GM21737 (cell line): Measurements from ENCODE around the gene CDC42EP3.

Experiments
- ATAC-seq: cut with Tn5 transposase; IDR thresholded peaks from one replicate; pipeline ENCODE4 v1.9.1; 2021; ENCODE audit warnings: mild to moderate bottlenecking, moderate library complexity; ENCODE audit not compliant: unreplicated experiment

CDC42EP3 gene

DNA sequence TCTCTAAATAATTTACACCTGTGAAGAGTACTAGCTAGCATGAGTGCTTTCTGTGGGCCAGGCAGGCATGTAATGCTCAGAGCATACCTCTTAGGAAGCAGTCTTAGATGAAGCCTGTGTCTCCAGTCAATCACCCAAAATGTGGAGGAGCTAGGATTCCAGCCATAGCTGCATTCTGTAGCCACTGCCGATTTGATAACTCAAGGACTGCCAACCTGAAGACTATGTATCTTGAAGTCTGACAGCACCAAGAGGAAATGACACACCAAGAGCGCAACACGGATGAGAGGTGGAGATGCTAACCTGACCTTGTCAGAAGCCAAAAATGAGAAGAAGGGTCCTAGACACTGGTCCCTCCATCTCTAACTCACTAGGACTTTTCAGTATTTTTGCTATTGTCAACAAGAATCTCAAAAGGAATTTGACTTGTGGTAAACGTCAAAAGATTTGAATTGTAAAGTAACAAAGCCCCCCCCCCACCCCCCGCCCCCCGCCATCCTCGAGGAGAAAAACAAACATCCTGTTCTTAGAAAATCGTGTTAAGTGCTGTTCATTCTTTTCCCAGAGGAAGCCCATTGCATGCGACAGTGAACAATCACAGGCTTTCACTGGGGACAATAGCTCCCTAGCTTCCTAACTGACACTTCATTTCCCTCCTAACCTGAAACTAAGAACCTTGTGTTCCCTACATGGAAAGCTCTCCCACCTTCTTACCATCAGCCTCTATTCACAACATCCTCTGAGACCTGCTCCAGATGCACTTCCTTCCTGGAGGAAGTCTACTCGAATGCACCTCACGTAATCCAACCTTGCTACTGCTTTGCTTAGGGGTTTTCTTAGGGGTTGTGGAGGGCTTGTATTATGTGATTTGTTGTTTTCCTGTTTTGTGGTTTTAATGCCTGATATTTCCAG, 14.7 kb downstream of the CDC42EP3 start:
- ATAC-seq, result no peak

DNA sequence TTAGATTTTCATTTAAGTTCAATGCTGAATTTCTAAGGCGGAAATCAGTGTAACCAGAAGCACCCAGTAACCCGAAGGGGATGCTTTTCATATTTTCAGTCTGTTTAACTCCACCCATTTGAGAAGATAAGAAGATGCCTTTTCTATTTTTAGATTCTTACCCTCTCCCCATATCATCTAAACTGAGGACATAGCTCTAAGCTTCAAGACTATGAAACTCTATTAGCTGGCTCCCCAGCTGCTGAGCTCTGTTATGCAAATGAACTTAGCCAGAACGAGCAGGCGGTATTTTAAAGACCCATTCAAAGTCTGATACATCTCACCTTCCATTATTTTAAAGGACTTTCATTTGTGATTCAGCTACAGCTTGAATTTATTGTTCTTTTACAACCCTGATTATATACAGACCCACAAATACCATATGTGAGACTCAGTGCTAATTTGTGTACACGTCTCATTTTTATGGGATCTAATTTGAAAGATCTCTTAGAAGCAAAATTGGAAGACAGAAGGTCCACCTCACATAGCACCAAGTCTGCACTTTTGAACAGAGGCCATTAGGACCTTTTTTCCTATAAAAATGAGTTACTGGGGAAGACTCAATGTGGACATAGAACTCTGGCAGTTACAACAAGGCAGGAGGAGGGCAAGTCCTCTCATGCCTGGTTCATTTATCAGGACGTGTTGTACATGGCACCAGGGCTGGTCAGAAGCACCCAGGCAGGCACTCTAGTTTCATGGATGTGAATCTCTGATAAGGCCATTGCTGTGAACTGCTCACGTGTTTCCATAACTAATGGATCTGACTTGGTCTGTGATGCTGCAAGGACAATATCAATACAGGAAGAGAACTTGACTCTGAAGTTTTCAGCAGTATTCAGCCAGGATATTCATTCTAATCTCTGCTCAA, 16.3 kb downstream of the CDC42EP3 start:
- ATAC-seq, result peak; percentile 73

DNA sequence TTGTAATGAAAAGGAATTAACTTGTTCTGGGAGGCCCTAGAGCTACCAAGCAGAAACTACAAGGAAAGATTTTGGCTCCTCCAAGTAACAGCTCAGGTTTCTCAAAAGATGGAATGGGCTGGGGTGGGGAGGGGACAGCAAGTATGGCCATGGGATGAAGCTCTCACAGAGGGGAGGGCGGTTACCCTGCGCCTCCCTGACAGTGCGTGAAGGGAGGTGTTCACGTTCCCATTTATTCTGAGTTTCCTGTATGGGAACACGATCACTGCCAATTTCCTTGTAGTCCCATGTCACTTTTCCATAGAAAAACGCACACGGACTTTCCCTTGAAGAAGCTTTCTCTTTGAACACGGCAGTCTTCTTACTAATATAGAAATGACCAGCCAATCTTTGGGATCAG, 17.0 kb downstream of the CDC42EP3 start:
- no peak for ATAC-seq

DNA sequence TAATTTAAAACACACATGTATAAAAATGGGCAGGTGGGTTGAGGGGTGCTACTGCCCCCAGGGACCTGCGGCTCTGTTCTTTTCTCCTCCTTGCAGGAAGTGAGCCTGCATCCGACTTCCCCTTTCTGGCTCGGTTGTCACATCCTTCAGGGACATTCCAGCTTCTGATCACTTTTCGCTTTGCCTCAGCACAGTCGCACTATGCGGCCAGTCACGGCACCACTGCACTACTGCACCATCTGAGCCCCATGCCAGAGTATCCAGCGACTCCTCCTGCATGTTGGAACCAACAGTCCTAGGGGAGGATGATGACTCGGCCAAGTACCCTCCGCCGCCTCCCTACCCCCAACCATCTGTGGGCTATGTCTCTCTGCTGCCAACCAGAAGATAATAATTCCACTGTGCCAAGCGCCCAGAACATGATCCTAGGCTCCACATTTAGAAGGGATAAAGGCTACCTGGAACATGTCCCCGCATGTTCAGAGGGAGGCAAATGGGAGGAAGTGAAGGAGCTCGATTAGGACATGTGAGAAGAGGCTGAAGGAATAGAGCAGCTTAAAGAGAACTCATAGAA, 17.6 kb downstream of the CDC42EP3 start:
- ATAC-seq, result peak; percentile 39

DNA sequence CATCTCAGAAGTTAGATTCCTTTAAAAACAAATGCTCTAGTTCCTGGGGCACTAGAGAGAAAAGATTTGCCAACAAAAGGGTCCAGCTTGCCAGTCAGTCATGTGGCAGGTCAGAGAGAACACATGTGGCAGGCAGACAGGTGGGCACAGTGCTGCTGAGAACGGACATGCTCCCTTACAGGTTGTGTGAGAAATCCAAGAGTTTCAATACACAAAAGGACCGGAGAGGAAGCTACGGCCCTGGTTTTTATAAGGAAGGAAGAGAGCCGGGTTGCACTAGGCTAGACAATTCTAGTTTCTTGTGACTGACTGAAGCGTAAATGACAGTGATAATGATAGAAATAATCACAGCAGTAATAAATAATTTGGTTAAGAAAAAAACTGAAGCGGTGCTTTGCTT, 18.3 kb downstream of the CDC42EP3 start:
- no peak for ATAC-seq

DNA sequence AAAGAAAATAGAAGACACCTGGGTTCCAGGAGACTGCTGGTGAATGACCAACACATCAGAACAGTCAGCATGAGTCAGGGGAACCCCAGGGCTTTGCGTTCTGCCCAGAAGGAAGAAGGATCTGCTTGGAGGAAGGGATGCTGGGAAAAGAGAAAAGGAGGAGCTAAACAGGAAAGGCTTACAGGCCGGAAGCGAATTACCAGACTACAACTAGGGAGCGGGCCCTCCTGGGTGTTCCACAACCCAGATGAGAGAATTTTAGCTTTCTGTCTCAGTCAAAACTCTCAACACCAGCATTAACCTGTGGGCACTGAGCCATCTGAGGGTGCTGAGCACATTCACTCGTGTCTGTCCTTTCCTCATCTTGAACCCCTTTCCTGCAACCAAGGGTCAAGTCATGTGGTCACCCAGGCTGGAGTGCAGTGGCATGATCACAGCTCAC, 19.2 kb downstream of the CDC42EP3 start:
- ATAC-seq, result no peak

DNA sequence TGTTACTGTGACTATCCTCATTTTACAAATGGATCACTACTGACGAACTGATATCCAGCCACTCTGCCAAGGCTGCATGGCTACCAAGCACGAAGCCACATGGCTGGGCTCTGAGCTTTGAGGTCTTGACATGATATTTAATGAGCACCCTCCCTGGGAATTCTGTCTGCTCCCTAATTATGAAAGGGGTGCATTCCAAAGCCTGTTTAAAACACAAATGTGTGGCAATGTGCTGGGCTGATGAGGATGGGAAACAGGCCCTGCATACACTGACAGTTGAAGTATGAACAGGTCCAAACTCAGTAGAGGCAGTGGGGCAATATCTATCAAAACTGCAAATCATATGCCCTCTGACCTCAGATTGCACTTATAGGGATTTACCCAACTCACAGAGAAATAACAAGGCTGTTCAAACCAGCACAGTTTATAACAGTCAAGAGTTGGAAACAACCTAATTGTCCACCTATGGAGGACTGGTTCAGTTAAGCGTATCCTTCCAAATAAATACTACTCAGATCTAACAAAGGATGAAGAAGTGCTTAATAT, 20.8 kb downstream of the CDC42EP3 start:
- no peak for ATAC-seq

DNA sequence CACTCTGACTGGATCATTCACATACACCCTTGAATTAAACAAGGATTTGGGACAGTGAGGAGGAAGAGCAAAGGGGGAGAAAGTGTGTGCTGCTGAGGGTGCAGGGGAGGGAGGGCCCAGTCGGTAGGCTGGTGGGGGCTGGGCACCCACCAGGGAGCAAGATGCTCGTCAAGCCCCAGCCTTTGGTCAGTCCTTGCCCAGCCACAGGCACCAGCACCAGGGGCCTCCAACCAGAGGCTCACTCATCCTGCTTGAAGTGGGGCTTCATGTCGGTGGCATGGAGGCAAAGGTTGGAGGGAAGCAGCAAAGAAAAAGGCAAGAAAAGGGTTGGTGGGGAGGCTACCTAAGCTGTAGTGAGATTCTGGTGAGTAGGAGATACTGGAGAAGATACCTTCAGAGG, 21.9 kb downstream of the CDC42EP3 start:
- ATAC-seq, result no peak

DNA sequence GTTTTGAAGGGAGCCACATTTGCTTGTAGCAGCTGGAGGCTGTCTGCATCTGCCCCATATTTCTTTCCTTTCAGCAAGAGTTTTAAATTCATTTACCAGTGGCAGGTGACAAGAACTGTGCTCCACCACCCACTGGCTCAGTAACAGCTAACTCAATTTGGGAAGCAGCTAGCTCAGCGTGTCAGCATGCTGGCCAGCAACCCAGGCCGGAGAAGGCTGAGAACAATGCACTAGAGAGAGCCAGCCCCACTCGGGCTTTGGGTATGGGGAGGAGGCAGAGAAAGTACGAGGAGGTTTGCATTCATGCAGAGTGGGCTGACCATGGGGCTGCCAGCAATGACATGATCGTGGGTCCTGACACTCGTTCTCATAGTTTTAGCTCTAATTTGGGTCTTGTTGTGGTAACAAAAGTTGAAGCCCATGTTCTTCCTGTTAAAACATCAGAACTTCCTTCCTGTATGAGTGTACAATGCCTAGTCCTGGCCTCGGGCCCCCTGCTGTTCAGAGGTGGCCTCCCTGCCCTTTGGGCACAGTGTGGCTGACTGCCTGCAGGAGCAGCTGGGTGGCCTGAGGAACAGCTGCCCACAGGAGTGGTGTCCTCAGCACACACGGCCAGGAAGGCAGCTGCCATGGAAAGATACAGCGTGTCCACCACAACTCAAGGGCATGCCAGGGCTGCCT, 23.0 kb downstream of the CDC42EP3 start:
- ATAC-seq, result no peak

DNA sequence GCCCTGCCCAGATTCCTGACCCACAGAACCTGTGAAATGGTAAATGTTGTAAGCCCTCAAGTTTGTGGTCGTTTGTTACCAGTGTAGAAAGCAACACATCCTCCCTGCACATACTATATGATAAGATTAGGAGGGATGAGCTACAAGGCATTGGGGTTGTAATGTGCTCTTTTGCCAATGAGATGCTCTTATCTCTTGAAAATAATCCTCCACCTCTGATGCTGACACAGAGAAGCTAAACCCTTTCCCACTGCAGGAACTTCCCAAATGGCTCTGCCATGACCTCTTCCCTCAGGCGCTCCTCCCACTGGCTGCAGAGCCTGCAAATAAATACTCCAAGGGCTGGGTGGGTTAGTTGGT, 23.5 kb downstream of the CDC42EP3 start:
- no peak for ATAC-seq

DNA sequence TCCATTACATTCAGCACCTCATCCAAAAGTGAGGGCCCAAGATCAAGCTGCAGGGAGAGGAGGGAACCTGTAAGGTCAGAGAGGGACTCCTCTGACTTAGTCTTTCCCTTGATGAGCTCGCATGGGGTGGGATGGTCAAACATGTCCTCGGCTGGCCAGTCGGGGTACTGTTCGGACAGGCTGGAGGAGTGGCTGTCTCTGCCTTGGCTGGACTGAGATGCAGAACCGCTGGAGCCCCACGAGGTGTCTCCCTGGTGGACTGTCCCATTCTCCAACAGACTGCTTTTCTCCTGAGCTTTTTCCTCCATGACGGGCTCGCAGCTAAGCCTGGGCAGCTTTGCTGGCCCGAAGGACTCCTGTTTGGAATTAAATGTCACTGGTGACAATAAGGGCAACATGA, 25.6 kb downstream of the CDC42EP3 start:
- ATAC-seq, result no peak

DNA sequence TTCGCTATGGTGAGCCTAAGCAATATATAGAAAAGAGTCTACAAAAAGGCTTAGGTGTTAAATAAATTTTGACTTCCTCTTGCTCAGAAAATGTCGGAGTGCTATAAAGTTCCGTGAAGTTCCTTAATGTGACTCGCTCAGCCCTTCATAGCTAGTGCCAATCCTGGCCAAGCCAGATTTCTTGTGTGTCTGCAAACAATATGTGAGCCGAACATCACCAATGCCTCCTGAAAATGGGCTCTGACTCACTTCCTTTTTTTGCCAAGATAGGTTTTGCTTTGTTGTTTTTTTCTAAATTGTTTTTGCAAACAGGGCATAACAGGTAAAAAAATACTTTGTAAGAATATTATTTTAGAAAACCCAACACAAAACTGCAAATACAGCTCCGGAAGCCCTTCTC, 26.1 kb downstream of the CDC42EP3 start:
- no peak for ATAC-seq

DNA sequence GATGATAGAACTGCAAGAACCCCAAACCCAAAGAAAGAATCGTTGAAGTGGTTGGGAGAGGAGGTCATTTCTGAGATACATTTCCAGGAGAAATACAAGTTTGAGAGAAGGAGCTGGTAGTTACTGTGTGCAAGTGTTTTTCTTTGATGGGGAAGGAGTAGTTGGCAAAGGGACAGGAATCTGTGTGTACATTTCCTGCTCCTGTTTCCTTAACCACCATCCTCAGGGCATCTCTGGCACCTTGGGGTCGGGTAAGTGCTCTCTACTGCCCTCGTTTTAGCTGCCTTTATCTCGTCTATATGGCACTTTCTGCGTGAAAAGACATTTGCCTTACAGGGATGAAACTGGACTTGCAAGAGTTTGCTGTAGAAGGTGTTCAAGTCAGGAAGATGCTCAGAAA, 27.3 kb downstream of the CDC42EP3 start:
- ATAC-seq, result no peak

DNA sequence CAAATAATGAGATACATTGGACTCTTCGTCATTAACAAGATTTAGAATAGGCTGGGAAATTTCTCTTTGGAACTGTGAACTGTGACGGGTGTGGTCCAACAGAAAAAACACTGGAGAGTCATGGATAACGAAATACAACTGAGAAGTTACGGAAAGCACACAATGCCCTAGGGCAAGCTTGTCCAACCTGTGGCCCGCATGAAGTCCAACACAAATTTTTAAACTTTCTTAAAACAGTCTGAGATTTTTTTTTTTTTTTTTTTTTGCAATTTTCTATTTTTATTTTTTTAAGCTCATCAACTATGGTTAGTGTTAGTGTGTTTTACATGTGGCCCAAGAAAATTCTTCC, 27.7 kb downstream of the CDC42EP3 start:
- ATAC-seq, result no peak

DNA sequence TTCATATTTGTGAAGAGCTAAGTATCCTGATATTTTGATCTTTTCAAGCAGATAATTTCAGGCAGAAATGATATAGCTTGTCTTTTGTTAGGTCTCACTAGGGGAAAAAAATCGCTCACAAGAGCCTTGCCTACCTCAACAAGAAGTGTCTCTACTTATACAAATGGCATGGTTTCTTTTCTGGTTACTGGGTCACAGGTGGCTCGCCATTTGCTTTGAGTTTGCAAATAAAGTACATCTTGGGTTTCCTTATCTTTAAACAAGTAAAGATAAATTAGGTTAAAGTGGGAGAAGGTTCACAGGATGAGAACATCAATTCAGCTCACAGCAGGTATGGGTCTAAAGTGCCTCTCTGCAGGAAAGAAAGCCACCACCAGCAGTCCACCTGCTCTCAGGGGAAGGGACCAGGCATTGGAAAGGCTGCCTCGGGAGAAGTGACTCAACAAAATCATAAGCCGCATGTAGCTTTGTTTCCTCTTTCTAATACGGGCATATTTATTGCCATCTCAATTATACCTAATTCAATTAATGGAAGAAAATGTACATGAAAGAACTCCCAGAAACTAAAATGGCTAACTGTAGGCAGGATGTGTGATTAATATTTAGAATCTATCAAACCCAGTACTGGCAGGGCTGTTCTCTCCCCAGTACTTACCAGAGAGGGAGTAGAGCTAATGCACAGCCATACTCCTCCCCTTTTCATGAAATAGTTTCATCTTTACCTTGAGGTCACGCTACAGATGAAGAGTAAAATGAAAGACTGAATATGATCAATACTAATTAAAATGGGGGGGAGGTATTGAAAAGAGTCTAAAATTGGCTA, 28.3 kb downstream of the CDC42EP3 start:
- ATAC-seq, result no peak

DNA sequence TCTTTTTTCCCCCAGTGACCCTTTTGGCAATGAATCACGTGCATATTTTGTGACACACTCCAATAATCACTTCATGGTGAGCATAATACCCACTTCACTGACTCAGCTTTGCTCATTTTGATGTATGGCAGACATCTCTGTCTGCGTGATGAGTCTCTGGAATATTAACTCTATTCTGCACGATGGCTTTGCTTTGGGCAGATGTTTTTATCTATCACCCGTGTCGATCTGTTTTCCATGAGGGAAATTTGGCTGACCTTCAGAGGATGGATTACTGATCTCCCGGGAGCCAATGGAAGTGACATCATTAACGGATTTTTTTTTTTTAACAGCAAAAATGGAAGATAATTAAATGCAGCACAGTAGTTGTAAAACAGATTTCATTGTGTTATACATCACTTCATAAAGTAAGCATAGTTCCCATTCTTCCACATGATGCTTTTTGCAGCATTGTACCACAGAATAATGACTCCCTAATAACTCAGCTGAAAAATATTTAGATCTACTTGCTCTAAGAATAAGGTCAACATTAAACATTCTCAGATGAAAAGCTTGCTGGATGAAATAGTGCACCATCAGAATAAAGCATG, 29.8 kb downstream of the CDC42EP3 start:
- ATAC-seq, result no peak

DNA sequence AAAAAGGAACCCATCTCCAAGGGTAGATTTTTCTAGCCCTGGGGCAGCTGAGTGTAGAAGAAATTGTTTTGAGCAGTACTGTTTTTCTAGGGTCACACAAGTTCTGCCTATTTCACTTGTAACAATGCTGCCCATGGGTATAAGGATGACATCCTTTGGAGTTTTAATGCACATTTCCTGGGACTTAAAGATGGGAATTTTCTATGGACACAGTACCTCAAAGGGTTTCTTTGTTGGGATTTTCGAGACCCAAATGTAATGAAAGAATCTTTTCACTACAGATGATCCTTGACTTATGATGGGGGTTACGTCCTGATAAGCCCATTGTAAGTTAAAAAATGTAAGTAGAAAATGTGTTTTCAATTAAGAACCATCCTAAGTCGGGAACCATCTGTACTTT, 31.8 kb downstream of the CDC42EP3 start:
- no peak for ATAC-seq

DNA sequence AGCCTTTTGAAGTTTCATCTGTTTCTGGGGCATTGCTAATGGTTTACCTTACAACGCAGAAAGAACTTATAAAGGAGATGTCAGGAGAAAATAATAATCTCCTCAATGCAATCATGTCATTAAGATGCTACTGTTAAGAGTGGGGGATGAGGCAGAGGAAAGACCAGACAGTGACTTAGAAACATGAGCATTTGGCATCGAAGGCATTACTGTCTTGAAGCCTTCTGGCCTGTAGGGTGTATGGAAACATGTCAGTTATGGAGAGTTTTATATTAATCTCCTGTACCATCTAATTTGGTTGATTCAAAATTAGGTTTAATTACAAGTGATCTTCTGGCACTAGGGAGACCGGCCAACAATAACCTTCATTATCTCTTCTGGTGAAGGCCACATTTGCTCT, 32.5 kb downstream of the CDC42EP3 start:
- ATAC-seq, result no peak

DNA sequence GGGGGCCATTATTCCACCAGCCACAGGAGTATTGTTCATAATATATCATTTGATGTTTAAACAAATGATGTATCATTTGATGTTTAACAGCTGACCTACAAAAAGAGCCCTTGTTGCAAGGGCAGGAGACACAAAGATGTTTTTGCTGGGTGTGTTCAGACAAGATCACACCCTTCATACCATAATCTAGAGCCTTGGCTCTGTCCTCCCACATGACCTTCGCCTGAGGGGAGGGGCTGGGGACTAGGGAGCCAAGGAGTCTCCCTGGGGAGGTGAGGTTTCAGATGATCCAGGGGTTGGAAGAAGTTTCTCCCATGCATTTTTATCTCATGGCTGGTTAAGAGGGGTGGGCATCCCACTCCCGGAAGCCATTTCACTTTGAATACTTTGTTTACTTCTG, 33.5 kb downstream of the CDC42EP3 start:
- ATAC-seq, result no peak
